SK-N-MC (cell line): Measurements from ENCODE around the gene HIP1.

Source experiments
- EZH2 ChIP-seq: fragments of 200-600 bp; sonication (generic); IDR thresholded peaks from one replicate; pipeline ENCODE4 v1.6.1; 2017; ENCODE audit warnings: antibody characterized with exemption
- FOXP2 ChIP-seq: optimal IDR thresholded peaks from 2 replicates; pipeline ENCODE3; 2011; ENCODE audit warnings: mild to moderate bottlenecking, moderate library complexity; ENCODE audit not compliant: insufficient read depth; ENCODE audit errors: extremely low read length, control extremely low read depth

- TF ChIP-seq EZH2 (no peak), FOXP2 (no peak)
Observed at GRCh38 chr7:75660566-75661215, 78.0 kb downstream of the HIP1 start.
